ENCODE measurements around the gene GPALPP1.

- no peak for TF ChIP-seq CTCF (IDR thresholded peaks at IDR 0.05)
- TF ChIP-seq POLR2A (IDR thresholded peaks at IDR 0.05), result no peak
Observed at GRCh38 chr13:45015300-45015699, 26.0 kb downstream of the GPALPP1 start.

Data from transverse colon (tissue), 3 donors.